Hepatic stellate cell (primary cell): Measurements from ENCODE around the gene ADISSP.
A peak's percentile ranks its signal among the peaks of the same experiment; 100 is the strongest.
"Not testable (repeated sequence)": the region's sequence is repeated elsewhere in the genome, so short reads cannot be mapped to it uniquely, and the experiment has no call there.

Experiments used
- DNase-seq: peaks from one replicate; pipeline ENCODE4 v3.0.0; 2011; ENCODE audit warnings: low spot score

The ADISSP gene

GRCh38 chr20:3797592-3798372 lies 30.2 kb upstream of the ADISSP start:
- peak; percentile 82 for DNase-seq

GRCh38 chr20:3797226-3797545 lies 29.6 kb upstream of the ADISSP start:
- no peak for DNase-seq

GRCh38 chr20:3796477-3797225 lies 29.1 kb upstream of the ADISSP start:
- DNase-seq: no peak

- DNase-seq: peak; percentile 97
Measured at GRCh38 chr20:3795511-3796468, 28.2 kb upstream of the ADISSP start, which contains the start of gene CDC25B. CDC25B (plus strand) TSS chr20:3796310; CDS start chr20:3796532, 222 bp downstream.

GRCh38 chr20:3794701-3795420 lies 27.3 kb upstream of the ADISSP start:
- DNase-seq: no peak

- DNase-seq: not testable (repeated sequence)
Measured at GRCh38 chr20:3794168-3794567, 26.6 kb upstream of the ADISSP start.

- DNase-seq: not testable (repeated sequence)
Measured at GRCh38 chr20:3789201-3789600, 21.6 kb upstream of the ADISSP start.

GRCh38 chr20:3788685-3789155 lies 21.2 kb upstream of the ADISSP start:
- no peak for DNase-seq

DNA sequence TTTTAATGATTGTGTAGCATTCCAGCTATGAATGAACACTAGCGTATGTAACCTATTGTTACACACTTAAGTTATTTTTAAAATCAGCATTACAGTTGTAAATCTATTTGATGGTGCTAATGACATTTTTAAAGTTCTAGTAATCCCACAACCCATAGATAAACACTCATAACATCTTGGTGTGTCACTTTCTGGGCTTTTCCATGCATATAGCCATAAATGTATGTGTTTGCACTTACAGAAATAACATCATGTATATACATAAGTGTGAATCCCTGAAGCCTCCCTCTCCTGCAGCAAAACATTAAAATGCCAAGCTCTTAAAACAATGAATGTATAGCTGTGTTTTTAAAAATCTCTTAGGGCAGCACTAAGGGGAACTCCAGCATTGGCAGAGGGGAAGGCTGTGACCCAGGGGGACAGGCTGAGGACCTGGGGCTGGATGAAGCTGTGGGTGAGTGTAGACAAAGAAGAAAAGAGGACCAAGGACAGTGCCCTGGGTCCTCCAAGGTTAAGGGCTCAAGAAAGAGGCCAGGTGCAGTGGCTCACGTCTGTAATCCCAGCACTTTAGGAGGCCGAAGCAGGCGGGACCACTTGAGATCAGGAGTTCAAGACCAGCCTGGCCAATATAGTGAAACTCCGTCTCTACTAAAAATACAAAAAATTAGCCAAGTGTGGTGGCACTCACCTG lies 19.9 kb upstream of the ADISSP start:
- no peak for DNase-seq

DNA sequence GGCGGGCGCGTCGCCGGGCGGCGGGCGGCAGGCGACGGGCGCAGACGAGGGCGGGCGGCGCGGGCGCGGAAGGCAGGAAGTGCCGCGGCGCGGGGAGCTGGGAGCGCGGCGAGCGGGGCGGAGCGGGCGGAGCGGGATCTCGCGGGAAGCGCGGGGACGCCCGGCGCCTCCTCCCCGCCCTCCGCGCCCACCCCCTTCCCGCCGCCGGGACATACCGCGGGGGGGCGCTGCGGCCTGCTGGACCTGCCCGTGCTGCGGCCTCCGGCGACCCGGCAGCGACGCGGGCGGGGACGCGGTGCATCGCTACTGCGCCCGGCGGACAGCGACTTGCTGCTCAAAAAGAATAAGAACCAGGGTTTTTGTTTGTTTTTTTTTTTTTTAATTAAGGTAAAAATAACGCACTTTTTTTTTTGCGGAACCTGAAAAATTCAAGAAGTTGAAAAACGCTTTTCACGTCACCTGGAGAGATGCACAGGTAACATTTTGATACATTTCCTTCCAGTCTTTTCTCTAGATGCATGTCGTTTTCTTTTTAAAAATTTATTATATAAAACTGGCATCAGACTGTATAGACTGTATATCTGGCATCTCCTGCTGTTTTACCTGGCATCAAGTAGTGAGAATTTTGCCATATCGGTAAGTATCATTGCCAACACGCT lies 19.2 kb upstream of the ADISSP start, which contains the start of gene CENPB:
Gene CENPB, minus strand, starts transcription at position 76 of the 659 bp plus-strand sequence. CDS start 257 bp downstream, outside the sequence.
- peak; percentile 90 for DNase-seq

- DNase-seq: peak; percentile 64
Measured at GRCh38 chr20:3786126-3786484, 18.6 kb upstream of the ADISSP start.

- peak; percentile 35 for DNase-seq
Measured at GRCh38 chr20:3785240-3786125, 17.9 kb upstream of the ADISSP start.

- no peak for DNase-seq
Measured at GRCh38 chr20:3784863-3785239, 17.3 kb upstream of the ADISSP start.

- DNase-seq: no peak
Measured at GRCh38 chr20:3784216-3784853, 16.8 kb upstream of the ADISSP start.

- no peak for DNase-seq
Measured at GRCh38 chr20:3783511-3784195, 16.1 kb upstream of the ADISSP start.

- DNase-seq: no peak
Measured at GRCh38 chr20:3783068-3783489, 15.5 kb upstream of the ADISSP start.

- DNase-seq: no peak
Measured at GRCh38 chr20:3782597-3782996, 15.0 kb upstream of the ADISSP start.
